Mammary epithelial cell (primary cell): Measurements from ENCODE around the gene HAL.

Experiments
- CTCF ChIP-seq, 2 donors: IDR thresholded peaks in 1 of 2; conservative IDR thresholded peaks in 1 of 2; 2 replicates each; pipeline ENCODE4 v1.5.1; 2011 to 2012; ENCODE audit warnings: inconsistent platforms in 2 of 2, low read length in 2 of 2, mild to moderate bottlenecking in 2 of 2, control low read depth in 1 of 2, low read depth in 1 of 2; ENCODE audit not compliant: insufficient read depth in 1 of 2; ENCODE audit errors: extremely low read depth in 1 of 2
- EZH2 ChIP-seq: IDR thresholded peaks from 2 replicates; pipeline ENCODE4 v1.6.1; 2012; ENCODE audit warnings: low read length, inconsistent platforms, borderline replicate concordance

- TF ChIP-seq CTCF (conservative IDR thresholded peaks at IDR 0.05 in 1 of 2, IDR thresholded peaks at IDR 0.05 in 1 of 2; ENCODE audit: extremely low read depth in 1 of 2, insufficient read depth in 1 of 2, low read depth in 1 of 2, low read length in 2 of 2): no peak
- no peak for TF ChIP-seq EZH2
Observed at GRCh38 chr12:95942101-95942523, 54.0 kb downstream of the HAL start.
